ENCODE data around the gene TFCP2.
A peak's percentile ranks its signal among the peaks of the same experiment; 100 is the strongest.

The TFCP2 gene

DNA sequence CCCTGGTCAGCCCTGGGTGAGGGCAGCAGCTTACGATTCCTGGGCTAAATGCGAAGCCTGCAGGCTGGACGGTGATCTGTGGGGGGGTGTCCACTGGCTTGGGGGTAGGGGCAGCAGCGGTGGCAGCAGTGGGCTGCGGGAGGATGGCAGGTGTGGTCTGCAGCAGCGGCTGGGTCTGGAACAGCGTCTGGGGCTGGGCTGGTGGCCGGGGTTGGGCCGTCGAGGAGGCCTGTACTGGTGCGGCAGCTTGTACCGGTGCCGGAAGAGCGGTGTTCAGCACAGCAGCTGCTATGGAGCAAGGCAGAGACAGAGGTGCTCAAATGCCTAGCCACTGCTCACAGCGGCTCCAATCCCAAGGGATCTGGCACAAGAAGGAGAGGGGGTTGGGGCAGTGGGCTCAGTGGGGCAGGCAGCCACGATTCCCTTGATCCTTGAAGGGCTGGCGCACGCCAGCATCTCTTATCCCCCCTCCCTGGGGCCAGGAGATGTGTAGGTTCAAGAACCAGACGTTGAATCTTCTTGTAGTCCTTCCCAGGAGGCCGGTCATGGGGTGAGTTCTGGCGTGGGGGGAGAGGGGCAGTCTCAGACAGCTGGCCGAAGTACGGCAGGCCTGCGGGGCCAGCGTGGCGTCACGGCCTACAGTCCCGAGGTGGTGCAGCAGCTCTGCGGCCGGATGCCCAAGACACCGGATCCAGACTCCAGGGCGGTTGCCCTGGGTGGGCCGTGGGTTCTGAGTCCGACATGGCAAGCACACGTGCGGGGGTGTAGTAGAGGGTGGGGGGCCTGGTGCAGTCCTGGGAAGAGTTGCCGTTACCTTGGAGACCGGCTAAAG is 25.0 kb upstream of the TFCP2 start:
- no peak for DNase-seq
- ATAC-seq: no peak

DNA sequence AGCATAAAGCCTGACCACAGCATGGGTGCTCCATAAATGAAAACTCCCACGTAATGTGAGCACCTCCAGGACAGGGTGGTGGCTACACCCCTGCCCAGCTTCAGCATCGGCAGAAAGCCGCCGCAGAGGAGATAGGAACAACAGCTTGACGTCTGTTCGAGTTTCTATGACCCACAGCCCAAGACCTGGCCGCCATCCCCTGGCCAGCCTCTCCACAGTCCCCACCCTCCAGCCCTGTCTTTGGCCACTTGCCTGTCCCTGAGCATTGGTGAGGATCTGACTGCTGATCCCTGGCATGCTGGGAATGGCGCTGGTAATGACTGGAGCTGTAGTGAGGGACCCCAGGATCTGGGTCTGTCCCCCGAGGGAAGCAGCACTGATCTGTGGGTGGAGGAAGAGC is 23.6 kb upstream of the TFCP2 start:
- DNase-seq (no peak), ATAC-seq (no peak)

DNA sequence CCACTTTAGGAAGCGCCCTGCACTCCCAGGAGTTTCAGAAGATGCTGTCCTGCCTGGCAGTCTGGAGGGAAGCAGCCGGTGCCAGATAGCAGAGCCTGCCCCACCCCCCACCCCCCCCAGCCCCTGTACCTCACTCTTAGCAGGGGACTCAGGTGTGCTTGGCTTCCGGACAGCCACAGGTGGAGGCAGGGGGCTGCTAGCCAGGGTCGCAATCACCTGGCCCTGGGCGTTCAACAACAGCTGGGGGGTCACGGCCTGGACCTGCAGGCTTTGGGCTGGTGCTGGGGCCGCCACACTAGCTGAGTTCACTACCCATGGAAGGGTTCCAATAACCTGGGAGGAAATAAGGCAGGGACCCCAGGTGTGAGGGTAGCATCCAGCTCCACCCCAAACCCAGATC is 22.9 kb upstream of the TFCP2 start:
- ATAC-seq (no peak), DNase-seq (no peak)

DNA sequence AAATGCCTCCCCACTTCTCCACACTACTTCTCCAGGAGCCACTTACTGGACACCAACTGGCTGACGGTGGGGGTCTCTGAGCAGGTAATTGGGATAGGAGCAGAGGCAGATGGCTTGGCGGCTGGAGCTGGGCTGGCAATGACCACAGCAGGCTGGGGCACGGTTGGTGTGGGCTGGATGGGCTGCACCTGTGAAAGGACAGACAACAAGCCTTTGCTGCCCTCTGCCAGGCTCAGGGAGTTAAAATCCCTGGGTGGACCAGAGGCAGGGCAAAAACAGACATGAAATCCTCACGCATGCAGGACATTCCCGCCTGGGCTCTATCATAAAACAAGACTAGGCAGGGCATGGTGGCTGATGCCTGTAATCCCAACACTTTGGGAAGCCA is 19.3 kb upstream of the TFCP2 start:
- DNase-seq (no peak), ATAC-seq (no peak)

DNA sequence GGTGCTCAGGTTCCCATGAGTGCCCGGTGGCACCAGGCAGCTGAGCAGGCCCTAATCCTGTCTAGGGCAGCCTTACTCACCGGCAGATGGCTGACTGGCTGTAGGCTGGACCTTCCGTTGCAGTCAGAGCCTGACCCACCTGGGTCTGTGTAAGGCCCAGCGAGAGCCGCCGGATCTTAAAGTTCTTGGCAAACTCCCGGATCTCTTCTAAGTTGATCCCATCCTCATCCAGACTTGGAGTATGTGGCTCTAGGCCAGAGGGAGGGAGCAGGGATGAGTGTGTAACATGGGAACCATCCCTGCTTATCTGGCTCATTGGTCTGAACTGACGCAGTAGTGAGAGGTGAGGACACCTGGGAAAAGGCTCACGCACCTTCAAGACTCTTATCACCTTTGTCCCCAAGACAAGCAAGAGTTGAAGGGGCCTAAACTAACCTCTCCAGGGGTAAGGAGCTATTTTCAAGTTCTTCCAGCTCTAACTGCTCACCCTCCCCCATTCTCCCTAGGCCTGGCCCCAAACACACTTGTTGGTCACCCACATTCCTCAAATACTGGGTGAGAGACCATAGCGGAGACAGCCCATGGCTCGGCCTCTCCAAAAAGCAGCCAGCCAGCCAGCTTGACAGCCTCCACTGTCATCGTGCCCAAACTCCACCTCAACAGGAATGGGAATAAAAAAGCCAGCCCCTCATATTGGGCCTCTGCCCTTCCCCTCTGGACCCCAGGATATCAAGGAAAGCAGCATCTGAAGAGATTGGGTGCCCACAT is 18.8 kb upstream of the TFCP2 start:
- no peak for DNase-seq
- no peak for ATAC-seq

DNA sequence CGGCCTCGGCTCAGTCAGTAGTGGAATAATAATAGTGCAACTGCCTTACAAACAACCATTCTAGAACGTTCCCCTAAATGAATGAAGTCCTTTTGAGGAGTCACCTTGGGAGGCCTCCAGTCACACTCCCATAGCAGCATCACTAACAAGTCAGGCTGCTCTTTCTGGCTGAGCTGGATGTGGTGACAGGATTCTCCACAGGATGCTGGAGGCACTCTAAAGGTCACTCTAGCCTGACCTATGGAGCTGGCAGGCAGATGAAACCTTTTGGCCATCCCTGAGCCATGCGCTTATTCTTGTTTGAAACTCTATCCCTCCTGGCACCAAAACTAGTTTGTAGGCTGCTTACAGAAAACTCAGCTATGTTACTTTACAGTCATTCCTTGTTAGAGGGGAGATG is 17.9 kb upstream of the TFCP2 start:
- ATAC-seq (no peak), DNase-seq (no peak)

DNA sequence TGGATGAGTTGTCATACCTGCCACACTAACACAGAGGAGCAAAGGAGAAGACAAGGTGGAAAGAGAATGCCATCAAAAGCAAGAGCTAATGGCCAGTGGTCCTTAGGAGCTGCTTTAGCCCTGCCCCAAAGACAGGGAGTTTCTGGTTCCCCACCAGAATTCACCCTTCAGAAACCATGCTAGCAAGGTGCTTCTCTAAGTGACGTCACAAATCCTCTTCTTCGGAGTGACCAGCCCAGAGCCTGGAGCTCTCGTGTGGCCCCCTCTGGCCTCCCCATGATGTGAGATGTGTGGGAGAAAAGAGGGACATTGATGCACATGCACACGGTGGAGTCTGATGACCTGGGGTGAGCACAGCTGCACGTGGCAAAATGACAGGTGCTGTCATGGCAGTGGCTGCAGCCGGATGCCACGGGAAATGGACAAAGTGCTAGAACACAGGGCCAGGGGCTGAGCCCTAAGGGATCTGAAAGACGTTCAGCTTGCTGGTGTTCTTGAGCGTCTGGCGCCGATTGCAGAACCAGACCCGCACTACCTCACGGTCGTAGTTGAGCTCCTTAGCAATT is 16.9 kb upstream of the TFCP2 start:
- ATAC-seq: no peak

DNA sequence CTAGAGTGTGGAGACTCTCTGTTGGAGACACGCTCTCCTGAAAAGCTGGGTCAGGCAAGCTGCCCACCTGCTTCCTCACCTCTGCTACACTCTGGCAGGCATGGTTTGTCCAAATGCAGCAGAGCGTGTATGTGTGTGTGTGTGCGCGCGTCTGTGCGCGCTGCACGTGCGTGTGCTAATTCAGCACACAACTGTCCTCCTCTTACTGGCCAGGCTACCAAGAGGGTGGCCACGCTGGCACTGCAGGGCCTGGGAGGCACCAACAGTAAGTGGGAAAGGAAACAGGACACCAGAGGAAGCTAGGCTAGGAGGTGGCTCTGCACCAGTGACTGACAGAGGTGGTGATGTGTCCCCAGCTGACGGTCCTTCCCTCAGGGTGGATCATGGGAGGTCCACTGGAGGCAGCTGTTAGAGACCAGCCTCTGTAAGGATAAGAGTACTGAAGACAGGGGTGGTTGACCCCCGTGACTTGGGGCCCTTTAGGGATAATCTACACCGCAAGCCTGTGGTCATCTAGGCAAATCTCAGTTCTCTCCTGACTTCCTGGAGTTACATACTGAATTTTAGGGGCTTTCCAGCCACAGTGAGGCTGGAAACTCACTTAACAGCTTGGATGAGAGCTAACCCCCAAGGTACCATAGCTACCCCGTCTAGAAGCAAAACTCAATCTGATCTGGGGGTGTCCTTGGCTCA is 15.6 kb upstream of the TFCP2 start:
- DNase-seq (no peak), ATAC-seq (peak; percentile 30)

More for the DNA sequence above, 16.9 kb upstream of the TFCP2 start:
- DNase-seq: no peak

DNA sequence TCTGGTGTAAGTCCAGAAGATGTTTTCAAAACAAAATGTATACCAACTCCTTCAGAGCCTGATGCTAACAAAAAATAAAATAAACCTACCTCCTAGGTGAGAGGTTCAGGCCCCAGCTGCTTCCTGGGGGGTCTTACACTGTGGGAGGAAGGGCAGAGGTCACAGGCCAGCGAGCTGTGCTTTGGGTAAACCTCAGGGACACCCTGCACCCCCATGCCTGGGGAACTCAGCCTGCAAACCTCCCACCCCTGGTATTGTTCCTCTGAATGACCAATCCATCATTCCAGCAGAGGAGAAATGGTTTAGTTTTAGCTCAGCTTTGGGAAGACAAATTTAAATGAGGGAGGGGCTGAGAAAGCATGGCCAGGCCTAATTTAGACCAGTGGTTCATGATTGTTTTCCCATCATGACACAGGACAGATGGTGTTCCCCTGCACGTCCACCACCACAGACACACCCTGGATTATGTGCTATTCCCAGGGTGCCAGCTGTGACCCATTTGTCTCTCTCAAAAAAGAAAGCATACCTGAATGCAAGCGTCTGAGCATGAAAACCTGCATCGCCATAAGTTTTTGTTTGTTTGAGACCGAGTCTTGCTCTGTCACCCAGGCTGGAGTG is 14.5 kb upstream of the TFCP2 start:
- ATAC-seq (no peak), DNase-seq (no peak)

DNA sequence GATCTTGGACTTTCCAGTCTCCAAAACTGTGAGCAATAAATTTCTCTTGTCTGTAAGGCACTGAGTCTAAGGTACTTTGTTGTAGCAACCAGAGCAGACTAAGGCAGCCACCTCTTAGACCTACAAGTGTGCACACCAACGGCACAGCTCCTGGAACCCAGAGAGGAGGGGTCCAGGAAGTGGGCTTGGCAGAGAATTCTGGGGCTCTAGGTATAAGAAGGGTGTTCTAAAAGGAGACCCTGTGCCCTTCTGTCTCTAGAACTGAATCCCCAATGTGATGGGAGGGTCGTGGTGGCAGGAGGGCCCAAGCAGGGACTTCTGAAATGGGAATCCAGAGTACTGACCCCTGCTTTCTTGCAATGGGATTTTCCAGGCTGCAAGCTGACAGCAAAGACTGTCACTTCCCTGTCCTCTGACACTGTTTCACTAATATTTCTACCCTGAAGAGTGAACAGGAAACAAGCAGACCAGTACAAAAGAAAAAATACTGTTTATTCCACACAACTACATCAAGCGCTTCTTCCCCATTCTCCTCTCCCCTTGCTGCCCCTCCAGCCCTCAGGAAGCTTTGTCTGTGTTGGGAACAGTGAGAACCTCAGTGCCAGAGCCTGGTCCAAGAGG is 13.6 kb upstream of the TFCP2 start:
- no peak for ATAC-seq
- DNase-seq: no peak

DNA sequence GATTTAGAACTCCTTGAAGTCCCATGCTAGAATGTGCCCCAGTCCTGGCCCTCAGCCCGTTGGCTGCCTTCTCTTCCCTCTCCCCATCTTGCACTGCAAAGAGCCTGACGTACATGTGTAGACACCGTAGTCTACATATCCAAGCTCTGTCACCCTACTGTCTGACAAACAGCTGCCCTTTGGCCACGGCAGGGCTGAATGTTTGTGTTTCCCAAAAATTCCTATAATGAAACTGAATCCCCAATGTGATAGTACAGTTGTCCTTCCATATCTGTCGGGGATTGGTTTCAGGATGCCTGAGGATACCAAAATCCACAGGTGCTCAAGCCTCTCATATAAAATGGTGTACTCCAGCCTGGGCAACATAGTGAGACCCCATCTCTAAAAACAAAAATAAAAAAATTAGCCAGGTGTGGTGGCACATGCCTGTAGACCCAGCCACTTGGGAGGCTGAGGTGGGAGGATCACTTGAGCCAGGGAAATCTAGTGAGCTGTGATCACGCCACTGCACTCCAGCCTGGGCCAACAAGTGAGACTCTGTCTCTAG is 12.3 kb upstream of the TFCP2 start:
- DNase-seq: no peak
- ATAC-seq: no peak

DNA sequence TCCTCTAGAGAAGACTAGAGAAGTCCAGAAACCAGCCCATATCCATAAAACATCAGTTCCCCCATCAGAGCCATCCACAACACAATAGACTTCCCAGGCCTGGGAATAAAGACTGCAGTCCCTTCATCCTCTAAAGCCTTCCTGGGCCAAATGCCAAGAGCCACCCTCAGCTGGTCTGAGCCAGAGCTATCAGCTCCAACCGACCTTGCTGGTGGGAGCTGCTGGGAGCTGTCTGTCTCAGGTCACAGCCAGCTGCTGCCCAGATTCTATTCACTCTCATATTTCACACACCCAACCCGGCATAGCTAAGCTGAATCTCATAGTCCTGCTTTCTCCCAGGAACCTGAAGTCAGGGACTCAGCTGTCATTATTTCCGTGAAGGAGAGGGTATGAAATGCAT is 10.9 kb upstream of the TFCP2 start:
- no peak for DNase-seq
- no peak for ATAC-seq

DNA sequence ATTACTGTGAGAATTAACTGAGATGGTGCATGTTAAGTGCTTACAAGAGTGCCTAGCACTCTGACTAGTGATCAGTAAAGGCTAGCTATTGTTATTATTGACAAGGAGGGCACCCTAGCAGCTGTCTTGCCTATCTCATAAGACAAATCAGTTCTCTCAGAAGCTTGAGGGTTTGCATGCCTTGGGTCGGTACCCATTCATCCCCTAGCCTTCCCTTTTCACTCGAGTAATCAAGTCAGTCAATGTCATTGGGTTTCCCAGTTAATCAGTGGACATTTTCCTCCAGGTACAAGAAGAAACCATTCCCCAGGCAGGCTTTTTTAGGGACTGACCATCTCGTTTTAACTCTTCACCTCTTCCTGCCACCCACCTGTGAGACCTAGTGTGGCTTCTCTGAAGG is 10.4 kb upstream of the TFCP2 start:
- DNase-seq: no peak
- no peak for ATAC-seq

DNA sequence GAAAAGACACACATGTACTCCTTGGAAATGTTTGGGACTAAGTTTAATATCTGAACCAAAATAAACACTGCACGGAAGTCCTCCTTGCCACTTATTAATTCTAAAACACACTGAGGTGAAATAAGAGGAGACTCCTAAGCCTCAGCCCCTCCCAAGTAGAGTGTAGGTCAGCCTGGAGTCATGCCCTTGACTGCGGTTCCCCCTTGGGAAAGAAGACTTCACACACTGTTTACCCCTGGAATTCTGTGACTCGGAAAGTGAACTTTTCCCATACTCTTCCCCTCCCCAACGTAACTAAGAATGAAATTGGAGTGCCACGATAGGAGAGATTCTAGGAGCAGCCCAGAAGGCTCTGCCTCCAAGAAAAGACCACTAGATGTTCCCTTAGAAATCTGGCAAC is 8.6 kb upstream of the TFCP2 start:
- no peak for DNase-seq
- ATAC-seq: no peak

DNA sequence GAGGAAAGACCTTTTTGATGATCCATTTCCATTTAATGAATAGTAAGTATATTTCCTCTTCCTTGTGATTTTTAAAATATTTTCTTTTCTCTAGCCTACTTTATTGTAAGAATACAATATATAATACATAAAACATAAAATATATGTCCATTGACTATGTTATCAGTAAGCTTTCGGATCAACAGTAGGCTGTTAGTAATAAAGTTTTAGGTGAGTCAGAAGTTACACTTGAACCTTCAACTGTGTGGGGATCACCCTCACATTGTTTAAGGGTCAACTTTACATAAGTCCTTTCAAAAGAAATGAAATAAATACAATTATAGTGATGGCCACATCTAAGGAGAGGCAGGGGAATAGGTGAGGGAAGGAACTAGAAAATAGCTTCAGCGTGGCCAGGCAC is 5.0 kb upstream of the TFCP2 start:
- no peak for ATAC-seq
- no peak for DNase-seq

DNA sequence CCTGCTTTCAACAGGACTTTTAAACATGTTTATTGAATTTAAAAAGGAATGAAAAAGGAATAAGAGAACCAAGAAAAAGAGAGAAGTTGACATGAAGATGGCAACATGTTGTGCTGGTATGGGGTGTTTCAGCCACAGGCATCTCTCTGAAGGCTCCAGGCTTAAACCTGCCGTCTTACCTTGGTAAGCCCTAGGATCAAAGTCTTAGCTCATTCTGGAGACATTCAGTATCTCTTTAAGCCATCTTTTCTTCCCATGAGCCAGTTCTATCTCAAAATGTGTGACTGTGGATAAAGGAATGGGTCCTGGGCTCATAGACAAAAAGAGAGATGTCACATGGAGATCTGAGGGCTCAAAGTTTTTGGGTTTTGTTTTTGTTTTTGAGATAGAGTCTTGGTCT is 1.6 kb upstream of the TFCP2 start:
- DNase-seq: no peak
- ATAC-seq: no peak

DNA sequence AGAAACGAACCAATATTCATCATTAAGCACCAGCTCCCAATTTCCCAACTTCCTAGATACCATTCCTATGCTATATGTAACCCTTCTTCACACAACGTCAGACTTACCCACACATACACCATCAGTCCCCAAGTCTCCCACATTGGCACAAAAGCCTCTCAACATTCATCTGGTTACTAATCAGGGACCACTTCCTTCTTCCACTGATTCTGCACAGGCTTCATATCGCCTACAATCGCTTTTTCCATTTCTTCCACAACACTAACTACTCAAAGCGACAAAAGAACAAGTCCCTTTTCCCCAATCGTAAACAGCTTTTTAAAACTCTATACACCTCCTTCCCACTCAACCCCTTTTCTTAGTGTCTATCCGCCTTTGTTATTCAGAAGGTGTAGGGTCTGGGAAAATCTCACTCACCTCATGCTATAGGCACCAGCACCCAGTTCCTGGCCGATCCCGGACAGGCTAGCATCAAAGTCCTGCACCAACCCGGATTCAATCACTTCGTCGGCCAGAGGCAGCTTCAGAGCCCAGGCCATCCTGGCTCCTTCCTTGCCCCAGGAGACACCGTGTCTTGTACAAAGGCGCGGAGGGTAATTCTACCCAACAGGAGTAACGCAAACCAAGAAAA is 936 bp downstream of the TFCP2 start:
- ATAC-seq: no peak
- peak; percentile 32 for DNase-seq

DNA sequence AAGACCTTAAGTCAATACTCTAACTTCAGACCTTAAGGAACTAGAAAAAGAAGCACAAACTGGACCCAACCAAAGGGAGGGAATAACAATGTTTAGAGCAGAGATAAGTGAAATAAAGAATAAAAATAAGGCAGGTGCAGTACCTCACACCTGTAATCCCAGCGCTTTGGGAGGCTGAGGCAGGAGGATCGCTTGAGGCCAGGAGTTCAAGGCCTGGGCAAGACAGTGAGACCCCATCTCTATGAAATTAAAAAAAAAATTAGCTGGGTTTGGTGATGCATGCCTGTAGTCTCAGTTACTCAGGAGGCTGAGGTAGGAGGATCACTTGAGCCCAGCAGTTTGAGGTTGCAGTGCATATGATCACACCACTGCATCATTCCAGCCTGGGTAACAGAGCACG is 9.1 kb downstream of the TFCP2 start:
- ATAC-seq (no peak), DNase-seq (no peak)

DNA sequence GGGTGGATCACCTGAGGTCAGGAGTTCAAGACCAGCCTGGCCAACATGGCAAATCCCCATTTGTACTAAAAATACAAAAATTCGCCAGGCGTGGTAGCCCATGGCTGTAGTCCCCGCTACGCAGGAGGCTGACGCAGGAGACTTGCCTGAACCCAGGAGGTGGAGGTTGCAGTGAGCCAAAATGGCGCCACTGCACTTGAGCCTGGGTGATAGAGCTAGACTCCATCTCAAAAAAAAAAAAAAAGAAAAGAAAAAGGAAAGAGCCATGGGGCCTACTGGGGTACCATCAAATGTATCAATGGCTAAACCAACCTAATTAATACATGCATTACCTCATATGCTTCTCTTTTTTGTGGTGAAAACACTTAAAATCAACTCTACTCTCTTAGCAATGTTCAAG is 10.7 kb downstream of the TFCP2 start:
- ATAC-seq: no peak
- no peak for DNase-seq

DNA sequence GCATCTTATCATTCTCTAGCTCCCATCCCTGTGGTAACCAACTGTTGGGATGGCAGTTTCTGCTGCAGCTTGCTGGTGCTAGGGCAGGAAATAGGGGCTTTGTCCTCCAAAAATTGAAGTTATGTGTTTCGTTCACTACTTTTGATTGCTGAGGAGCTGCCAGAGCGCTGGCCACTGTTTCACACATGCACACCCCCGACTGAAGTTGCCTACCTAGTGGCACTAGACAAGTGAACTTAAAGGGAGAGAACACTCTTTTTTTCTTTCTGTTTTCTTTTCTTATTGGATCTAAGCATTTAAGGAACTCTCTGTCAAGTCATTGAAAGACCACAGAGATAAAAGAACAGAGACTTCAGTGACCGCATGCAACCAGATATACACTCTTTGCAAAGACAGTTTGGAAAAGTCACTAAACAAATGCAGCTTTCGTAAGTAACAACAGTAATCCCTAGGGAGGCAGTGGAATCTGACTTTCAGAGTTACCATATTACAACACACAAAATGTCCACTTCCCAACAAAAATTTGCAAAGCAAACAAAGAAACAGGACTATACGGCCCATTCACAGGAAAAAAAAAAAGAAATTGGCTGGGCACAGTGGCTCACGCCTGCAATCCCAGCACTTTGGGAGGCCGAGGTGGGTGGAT is 12.0 kb downstream of the TFCP2 start:
- DNase-seq (no peak), ATAC-seq (no peak)
